GM23338 (cell line): ENCODE measurements around the gene CYGB. TPM values are rescaled to one million over a fixed set of nuclear protein-coding genes. Genes with fewer than 3 reads are reported as not detected.

Experiments
- ATAC-seq: fragments of 200-7000 bp; cut with Tn5 transposase; 3 replicates; pipeline ENCODE4 v1.9.1; 2020
- DNase-seq: peaks from one replicate; pipeline ENCODE4 v3.0.0-alpha.2; 2015; ENCODE audit warnings: low spot score
- H2AFZ ChIP-seq: fragments of 200-600 bp; sonication (generic); 2 replicates; pipeline ENCODE4 v1.8.0; 2016; ENCODE audit warnings: antibody characterized with exemption, mild to moderate bottlenecking, moderate library complexity
- H3F3A ChIP-seq: fragments of 200-600 bp; sonication (generic); replicated peaks from 2 replicates; pipeline ENCODE4 v1.8.0; 2017; ENCODE audit warnings: antibody characterized with exemption, mixed run types, low read depth
- H3K27ac ChIP-seq: fragments of 200-600 bp; sonication (generic); 2 replicates; pipeline ENCODE4 v1.6.1; 2016; ENCODE audit warnings: low read depth
- H3K27me3 ChIP-seq: fragments of 200-600 bp; sonication (generic); 2 replicates; pipeline ENCODE4 v1.8.0; 2016; ENCODE audit warnings: mild to moderate bottlenecking, mixed run types, moderate library complexity; ENCODE audit not compliant: insufficient read depth
- H3K36me3 ChIP-seq: fragments of 200-600 bp; sonication (generic); 2 replicates; pipeline ENCODE4 v1.8.0; 2016; ENCODE audit warnings: mild to moderate bottlenecking; ENCODE audit not compliant: insufficient read depth
- H3K4me1 ChIP-seq: fragments of 200-600 bp; sonication (generic); 2 replicates; pipeline ENCODE4 v1.8.0; 2016; ENCODE audit warnings: mild to moderate bottlenecking, moderate library complexity; ENCODE audit not compliant: insufficient read depth
- H3K4me2 ChIP-seq: fragments of 200-600 bp; sonication (generic); 2 replicates; pipeline ENCODE4 v1.7.1; 2017; ENCODE audit warnings: mixed run types
- H3K4me3 ChIP-seq: fragments of 200-600 bp; sonication (generic); 2 replicates; pipeline ENCODE4 v1.6.1; 2016; ENCODE audit warnings: mixed run types
- H3K79me2 ChIP-seq: fragments of 200-600 bp; sonication (generic); replicated peaks from 2 replicates; pipeline ENCODE4 v1.8.0; 2017; ENCODE audit warnings: mild to moderate bottlenecking; ENCODE audit not compliant: insufficient read depth
- H3K9me2 ChIP-seq: fragments of 200-600 bp; sonication (generic); 2 replicates; pipeline ENCODE4 v1.8.0; 2017; ENCODE audit not compliant: insufficient read depth
- H4K20me1 ChIP-seq: fragments of 200-600 bp; sonication (generic); replicated peaks from 2 replicates; pipeline ENCODE4 v1.8.0; 2017; ENCODE audit warnings: mild to moderate bottlenecking; ENCODE audit not compliant: insufficient read depth
- H3K27ac Mint-ChIP-seq: 2 replicates; pipeline ENCODE4 v1.8.0; 2020; ENCODE audit warnings: inconsistent platforms, mild to moderate bottlenecking, moderate library complexity, mixed read lengths
- H3K27me3 Mint-ChIP-seq: 3 replicates; pipeline ENCODE4 v1.8.0; 2022; ENCODE audit warnings: low read depth, mild to moderate bottlenecking, moderate library complexity, mixed read lengths, inconsistent platforms; ENCODE audit not compliant: insufficient read depth, poor library complexity
- H3K36me3 Mint-ChIP-seq: 3 replicates; pipeline ENCODE4 v1.8.0; 2021; ENCODE audit warnings: low read depth, mild to moderate bottlenecking, inconsistent platforms, moderate library complexity, mixed read lengths
- H3K4me1 Mint-ChIP-seq: 3 replicates; pipeline ENCODE4 v1.8.0; 2020; ENCODE audit warnings: mild to moderate bottlenecking, inconsistent platforms, mixed read lengths
- H3K4me3 Mint-ChIP-seq: 3 replicates; pipeline ENCODE4 v1.8.0; 2021; ENCODE audit warnings: moderate library complexity, mild to moderate bottlenecking, inconsistent platforms, mixed read lengths
- H3K9me3 Mint-ChIP-seq: 3 replicates; pipeline ENCODE4 v1.8.0; 2020; ENCODE audit warnings: moderate library complexity, mild to moderate bottlenecking, inconsistent platforms, mixed read lengths
- CREB1 ChIP-seq: fragments of 250-450 bp; sonication (Bioruptor Pico); IDR thresholded peaks from 2 replicates; pipeline ENCODE4 v1.5.0; 2020; ENCODE audit warnings: low read depth, mild to moderate bottlenecking, moderate library complexity
- EZH2 ChIP-seq: fragments of 200-600 bp; sonication (generic); IDR thresholded peaks from one replicate; pipeline ENCODE4 v1.8.0; 2017; ENCODE audit warnings: antibody characterized with exemption, mild to moderate bottlenecking, low read depth; ENCODE audit not compliant: unreplicated experiment
- EZH2phosphoT487 ChIP-seq: fragments of 200-600 bp; sonication (generic); IDR thresholded peaks from one replicate; pipeline ENCODE4 v1.8.1; 2018; ENCODE audit warnings: antibody characterized with exemption; ENCODE audit not compliant: unreplicated experiment
- JUNB ChIP-seq: IDR thresholded peaks from one replicate; pipeline ENCODE4 v1.6.1; 2016; ENCODE audit warnings: antibody characterized with exemption; ENCODE audit not compliant: unreplicated experiment
- NANOG ChIP-seq: IDR thresholded peaks from 2 replicates; pipeline ENCODE4 v1.6.1; 2016; ENCODE audit warnings: antibody characterized with exemption, borderline replicate concordance
- POLR2AphosphoS5 ChIP-seq: IDR thresholded peaks from 2 replicates; pipeline ENCODE4 v1.6.1; 2016; ENCODE audit warnings: antibody characterized with exemption, low read depth
- STAT1 ChIP-seq: IDR thresholded peaks from one replicate; pipeline ENCODE4 v1.6.1; 2016; ENCODE audit warnings: antibody characterized with exemption; ENCODE audit not compliant: unreplicated experiment
- ZNF114 ChIP-seq: fragments of 250-450 bp; sonication (Bioruptor Pico); IDR thresholded peaks from 2 replicates; pipeline ENCODE4 v1.5.0; 2020; ENCODE audit warnings: mild to moderate bottlenecking, moderate library complexity
- ZNF331 ChIP-seq: fragments of 250-450 bp; sonication (Bioruptor Pico); IDR thresholded peaks from 2 replicates; pipeline ENCODE4 v1.5.0; 2020; ENCODE audit warnings: low read depth, mild to moderate bottlenecking, moderate library complexity
- polyA plus RNA-seq: library from polyadenylated mRNA; unstranded; fragments of >200 nt; fragmentation: Nextera tagmentation; extraction: Ambion mirVana; gene quantifications from 2 replicates; pipeline ENCODE4 v1.2.1, GENCODE V29; 2016
- total RNA-seq: library from RNA; depleted of rRNA; stranded (reverse); fragments of >200 nt; shearing (Covaris generic); gene quantifications from 2 replicates; pipeline ENCODE4 v1.2.3, GENCODE V29; 2014
- TF ChIP-seq, protein P1 (sequence below): IDR thresholded peaks from one replicate; pipeline ENCODE4 v1.6.1; 2018; ENCODE audit warnings: antibody characterized with exemption; ENCODE audit not compliant: unreplicated experiment
- TF ChIP-seq, protein P2 (sequence below): IDR thresholded peaks from 2 replicates; pipeline ENCODE4 v1.6.1; 2016; ENCODE audit warnings: antibody characterized with exemption
- TF ChIP-seq, protein P3 (sequence below), 2 experiments: fragments of 200-600 bp in 1 of 2; sonication (generic) in 1 of 2; conservative IDR thresholded peaks; 2 replicates each; pipeline versions ENCODE4 v1.5.1 to v1.6.1; 2016 to 2017; ENCODE audit warnings: antibody characterized with exemption in 2 of 2, low read depth in 2 of 2, mild to moderate bottlenecking in 2 of 2, moderate library complexity in 1 of 2
- TF ChIP-seq, protein P4 (sequence below): fragments of 250-450 bp; sonication (Bioruptor Pico); IDR thresholded peaks from 2 replicates; pipeline ENCODE4 v1.5.0; 2020; ENCODE audit warnings: mild to moderate bottlenecking, moderate library complexity

Gene CYGB
- total and polyA plus RNA-seq, 2 experiments from 2014 or later: 1.2 to 1.7 TPM

DNA sequence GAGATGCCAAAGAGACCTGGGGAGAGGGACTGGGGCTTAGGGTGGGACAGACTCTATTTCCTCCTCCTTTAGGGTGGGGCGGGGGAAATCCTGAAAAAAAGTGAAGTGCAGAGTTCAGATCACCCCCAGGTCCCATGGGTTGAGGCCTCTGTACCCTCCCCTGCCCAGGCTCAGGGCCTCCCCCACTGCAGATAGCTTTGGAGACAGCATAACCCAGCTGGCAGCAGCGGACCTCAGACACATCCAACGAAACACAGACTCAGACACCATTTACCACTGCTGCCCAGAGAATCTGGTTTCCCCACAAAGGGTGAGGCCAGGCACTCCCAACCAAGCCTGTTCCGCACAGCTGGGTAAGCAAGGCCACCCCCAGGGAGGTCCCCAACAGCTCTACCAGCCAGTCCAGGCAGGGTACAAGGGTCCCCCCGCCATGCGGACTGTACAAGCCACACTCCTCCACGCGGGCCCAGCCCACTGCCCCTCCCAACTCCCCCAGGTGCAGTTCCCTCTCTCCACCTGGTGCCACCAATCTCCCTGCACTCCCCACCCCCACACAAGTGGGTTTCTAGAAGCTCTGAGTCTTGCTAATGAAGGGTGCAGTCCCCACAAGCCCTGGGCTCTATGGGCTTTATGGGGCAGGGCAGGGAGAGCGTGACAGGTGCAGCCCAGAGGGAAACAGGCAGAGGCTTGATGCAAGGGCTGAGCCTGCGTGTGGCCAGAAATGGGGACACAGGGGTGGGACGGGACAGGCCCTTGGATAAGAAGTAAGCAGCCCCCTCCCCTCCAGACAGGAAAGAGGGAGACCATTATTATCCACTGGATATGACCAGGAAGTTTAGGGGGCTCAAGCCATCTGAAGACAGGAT, 45.2 kb downstream of the CYGB start:
- H3K79me2 ChIP-seq: no peaks in the 10 kb centered on the region
- Mint-ChIP-seq H3K4me1 (peaks cover 22% of the 10 kb centered on the region), H3K4me3 (no peak overlapping the region), H3K27ac (no peak overlapping the region), H3K36me3 (no peaks in the 10 kb centered on the region), H3K27me3 (peaks cover 13% of the 10 kb centered on the region), H3K9me3 (no peaks in the 10 kb centered on the region)
- H3K4me3 ChIP-seq: no peak overlapping the region
- DNase-seq (no peak), ATAC-seq (peak; percentile 22)
- H3K4me2 ChIP-seq: peak overlapping the region; percentile 14; the same call in 1 of the 2 replicates
- H3K27ac ChIP-seq: no peak overlapping the region
- peaks cover 10% of the 10 kb centered on the region for H3K4me1 ChIP-seq
- H2AFZ ChIP-seq: no peak overlapping the region
- no peaks in the 10 kb centered on the region for H3F3A ChIP-seq
- no peaks in the 10 kb centered on the region for H3K27me3 ChIP-seq
- H3K36me3 ChIP-seq: no peaks in the 10 kb centered on the region
- no peaks in the 10 kb centered on the region for H3K9me2 ChIP-seq
- TF ChIP-seq ZNF114 (CRISPR knock-in tag) (no peak), EZH2phosphoT487 (no peak), STAT1 (no peak), NANOG (no peak), POLR2AphosphoS5 (no peak), EZH2 (no peak), JUNB (no peak), ZNF331 (CRISPR knock-in tag) (no peak), CREB1 (no peak)
- TF ChIP-seq, protein P1, sequence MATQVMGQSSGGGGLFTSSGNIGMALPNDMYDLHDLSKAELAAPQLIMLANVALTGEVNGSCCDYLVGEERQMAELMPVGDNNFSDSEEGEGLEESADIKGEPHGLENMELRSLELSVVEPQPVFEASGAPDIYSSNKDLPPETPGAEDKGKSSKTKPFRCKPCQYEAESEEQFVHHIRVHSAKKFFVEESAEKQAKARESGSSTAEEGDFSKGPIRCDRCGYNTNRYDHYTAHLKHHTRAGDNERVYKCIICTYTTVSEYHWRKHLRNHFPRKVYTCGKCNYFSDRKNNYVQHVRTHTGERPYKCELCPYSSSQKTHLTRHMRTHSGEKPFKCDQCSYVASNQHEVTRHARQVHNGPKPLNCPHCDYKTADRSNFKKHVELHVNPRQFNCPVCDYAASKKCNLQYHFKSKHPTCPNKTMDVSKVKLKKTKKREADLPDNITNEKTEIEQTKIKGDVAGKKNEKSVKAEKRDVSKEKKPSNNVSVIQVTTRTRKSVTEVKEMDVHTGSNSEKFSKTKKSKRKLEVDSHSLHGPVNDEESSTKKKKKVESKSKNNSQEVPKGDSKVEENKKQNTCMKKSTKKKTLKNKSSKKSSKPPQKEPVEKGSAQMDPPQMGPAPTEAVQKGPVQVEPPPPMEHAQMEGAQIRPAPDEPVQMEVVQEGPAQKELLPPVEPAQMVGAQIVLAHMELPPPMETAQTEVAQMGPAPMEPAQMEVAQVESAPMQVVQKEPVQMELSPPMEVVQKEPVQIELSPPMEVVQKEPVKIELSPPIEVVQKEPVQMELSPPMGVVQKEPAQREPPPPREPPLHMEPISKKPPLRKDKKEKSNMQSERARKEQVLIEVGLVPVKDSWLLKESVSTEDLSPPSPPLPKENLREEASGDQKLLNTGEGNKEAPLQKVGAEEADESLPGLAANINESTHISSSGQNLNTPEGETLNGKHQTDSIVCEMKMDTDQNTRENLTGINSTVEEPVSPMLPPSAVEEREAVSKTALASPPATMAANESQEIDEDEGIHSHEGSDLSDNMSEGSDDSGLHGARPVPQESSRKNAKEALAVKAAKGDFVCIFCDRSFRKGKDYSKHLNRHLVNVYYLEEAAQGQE: no peak
- TF ChIP-seq, protein P2, sequence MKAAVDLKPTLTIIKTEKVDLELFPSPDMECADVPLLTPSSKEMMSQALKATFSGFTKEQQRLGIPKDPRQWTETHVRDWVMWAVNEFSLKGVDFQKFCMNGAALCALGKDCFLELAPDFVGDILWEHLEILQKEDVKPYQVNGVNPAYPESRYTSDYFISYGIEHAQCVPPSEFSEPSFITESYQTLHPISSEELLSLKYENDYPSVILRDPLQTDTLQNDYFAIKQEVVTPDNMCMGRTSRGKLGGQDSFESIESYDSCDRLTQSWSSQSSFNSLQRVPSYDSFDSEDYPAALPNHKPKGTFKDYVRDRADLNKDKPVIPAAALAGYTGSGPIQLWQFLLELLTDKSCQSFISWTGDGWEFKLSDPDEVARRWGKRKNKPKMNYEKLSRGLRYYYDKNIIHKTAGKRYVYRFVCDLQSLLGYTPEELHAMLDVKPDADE: no peak
- TF ChIP-seq, protein P3, sequence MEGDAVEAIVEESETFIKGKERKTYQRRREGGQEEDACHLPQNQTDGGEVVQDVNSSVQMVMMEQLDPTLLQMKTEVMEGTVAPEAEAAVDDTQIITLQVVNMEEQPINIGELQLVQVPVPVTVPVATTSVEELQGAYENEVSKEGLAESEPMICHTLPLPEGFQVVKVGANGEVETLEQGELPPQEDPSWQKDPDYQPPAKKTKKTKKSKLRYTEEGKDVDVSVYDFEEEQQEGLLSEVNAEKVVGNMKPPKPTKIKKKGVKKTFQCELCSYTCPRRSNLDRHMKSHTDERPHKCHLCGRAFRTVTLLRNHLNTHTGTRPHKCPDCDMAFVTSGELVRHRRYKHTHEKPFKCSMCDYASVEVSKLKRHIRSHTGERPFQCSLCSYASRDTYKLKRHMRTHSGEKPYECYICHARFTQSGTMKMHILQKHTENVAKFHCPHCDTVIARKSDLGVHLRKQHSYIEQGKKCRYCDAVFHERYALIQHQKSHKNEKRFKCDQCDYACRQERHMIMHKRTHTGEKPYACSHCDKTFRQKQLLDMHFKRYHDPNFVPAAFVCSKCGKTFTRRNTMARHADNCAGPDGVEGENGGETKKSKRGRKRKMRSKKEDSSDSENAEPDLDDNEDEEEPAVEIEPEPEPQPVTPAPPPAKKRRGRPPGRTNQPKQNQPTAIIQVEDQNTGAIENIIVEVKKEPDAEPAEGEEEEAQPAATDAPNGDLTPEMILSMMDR (conservative IDR thresholded peaks at IDR 0.05; ENCODE audit: low read depth in 2 of 2): no peak
- TF ChIP-seq, protein P4, sequence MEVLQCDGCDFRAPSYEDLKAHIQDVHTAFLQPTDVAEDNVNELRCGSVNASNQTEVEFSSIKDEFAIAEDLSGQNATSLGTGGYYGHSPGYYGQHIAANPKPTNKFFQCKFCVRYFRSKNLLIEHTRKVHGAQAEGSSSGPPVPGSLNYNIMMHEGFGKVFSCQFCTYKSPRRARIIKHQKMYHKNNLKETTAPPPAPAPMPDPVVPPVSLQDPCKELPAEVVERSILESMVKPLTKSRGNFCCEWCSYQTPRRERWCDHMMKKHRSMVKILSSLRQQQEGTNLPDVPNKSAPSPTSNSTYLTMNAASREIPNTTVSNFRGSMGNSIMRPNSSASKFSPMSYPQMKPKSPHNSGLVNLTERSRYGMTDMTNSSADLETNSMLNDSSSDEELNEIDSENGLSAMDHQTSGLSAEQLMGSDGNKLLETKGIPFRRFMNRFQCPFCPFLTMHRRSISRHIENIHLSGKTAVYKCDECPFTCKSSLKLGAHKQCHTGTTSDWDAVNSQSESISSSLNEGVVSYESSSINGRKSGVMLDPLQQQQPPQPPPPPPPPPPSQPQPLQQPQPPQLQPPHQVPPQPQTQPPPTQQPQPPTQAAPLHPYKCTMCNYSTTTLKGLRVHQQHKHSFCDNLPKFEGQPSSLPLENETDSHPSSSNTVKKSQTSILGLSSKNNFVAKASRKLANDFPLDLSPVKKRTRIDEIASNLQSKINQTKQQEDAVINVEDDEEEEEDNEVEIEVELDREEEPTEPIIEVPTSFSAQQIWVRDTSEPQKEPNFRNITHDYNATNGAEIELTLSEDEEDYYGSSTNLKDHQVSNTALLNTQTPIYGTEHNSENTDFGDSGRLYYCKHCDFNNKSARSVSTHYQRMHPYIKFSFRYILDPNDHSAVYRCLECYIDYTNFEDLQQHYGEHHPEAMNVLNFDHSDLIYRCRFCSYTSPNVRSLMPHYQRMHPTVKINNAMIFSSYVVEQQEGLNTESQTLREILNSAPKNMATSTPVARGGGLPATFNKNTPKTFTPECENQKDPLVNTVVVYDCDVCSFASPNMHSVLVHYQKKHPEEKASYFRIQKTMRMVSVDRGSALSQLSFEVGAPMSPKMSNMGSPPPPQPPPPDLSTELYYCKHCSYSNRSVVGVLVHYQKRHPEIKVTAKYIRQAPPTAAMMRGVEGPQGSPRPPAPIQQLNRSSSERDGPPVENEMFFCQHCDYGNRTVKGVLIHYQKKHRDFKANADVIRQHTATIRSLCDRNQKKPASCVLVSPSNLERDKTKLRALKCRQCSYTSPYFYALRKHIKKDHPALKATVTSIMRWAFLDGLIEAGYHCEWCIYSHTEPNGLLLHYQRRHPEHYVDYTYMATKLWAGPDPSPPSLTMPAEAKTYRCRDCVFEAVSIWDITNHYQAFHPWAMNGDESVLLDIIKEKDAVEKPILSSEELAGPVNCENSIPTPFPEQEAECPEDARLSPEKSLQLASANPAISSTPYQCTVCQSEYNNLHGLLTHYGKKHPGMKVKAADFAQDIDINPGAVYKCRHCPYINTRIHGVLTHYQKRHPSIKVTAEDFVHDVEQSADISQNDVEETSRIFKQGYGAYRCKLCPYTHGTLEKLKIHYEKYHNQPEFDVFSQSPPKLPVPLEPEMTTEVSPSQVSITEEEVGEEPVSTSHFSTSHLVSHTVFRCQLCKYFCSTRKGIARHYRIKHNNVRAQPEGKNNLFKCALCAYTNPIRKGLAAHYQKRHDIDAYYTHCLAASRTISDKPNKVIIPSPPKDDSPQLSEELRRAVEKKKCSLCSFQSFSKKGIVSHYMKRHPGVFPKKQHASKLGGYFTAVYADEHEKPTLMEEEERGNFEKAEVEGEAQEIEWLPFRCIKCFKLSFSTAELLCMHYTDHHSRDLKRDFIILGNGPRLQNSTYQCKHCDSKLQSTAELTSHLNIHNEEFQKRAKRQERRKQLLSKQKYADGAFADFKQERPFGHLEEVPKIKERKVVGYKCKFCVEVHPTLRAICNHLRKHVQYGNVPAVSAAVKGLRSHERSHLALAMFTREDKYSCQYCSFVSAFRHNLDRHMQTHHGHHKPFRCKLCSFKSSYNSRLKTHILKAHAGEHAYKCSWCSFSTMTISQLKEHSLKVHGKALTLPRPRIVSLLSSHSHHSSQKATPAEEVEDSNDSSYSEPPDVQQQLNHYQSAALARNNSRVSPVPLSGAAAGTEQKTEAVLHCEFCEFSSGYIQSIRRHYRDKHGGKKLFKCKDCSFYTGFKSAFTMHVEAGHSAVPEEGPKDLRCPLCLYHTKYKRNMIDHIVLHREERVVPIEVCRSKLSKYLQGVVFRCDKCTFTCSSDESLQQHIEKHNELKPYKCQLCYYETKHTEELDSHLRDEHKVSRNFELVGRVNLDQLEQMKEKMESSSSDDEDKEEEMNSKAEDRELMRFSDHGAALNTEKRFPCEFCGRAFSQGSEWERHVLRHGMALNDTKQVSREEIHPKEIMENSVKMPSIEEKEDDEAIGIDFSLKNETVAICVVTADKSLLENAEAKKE (CRISPR knock-in tag): no peak
- peaks cover 12% of the 10 kb centered on the region for H4K20me1 ChIP-seq
